Coronary artery (tissue), 2 donors: ENCODE results near the gene ABHD17B.
A peak's percentile ranks its signal among the peaks of the same experiment; 100 is the strongest.

Source experiments
- DNase-seq: peaks from one replicate; pipeline ENCODE4 v3.0.0-alpha.2; 2017; ENCODE audit warnings: low spot score
- H3K27ac ChIP-seq, 2 donors: fragments of 200-600 bp; sonication (generic); one replicate each; pipeline ENCODE4 v1.5.1; 2016 to 2019
- H3K4me3 ChIP-seq: fragments of 200-600 bp; sonication (generic); 2 replicates; pipeline ENCODE4 v1.5.1; 2016; ENCODE audit warnings: mild to moderate bottlenecking, moderate library complexity
- CTCF ChIP-seq: fragments of 200-600 bp; sonication (generic); IDR thresholded peaks from one replicate; pipeline ENCODE4 v1.5.1; 2019; ENCODE audit warnings: antibody characterized with exemption

The ABHD17B gene

GRCh38 chr9:71822935-71823334 lies 88.1 kb downstream of the ABHD17B start:
- DNase-seq, result no peak
- no peak for TF ChIP-seq CTCF
- Histone ChIP-seq H3K27ac (no peak overlapping the region), H3K4me3 (no peak overlapping the region)

DNA sequence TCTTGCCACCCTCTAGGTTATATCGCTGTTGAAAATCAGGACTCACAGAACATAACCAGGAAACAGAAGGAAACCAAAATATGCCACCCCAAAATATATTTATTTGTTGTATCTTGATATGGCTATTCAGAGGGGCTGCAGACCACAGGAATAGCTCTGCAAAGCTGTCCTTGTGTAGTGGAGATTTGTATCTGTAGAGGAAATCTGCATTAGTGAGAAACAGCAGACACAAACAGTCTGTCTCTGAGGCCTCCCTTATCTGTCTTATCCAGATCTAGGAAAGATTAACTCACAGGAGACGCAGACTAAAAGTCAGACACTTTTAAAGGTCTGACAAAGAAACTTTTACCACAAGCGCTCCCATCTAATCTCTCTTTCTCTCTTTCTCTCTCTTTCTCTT lies 88.5 kb downstream of the ABHD17B start:
- Histone ChIP-seq H3K27ac (no peak overlapping the region), H3K4me3 (no peak overlapping the region)
- DNase-seq, result no peak
- no peak for TF ChIP-seq CTCF

GRCh38 chr9:71821405-71821804 lies 89.6 kb downstream of the ABHD17B start:
- no peak for DNase-seq
- Histone ChIP-seq H3K27ac (no peak overlapping the region), H3K4me3 (no peak overlapping the region)
- no peak for TF ChIP-seq CTCF

- no peak overlapping the region for H3K4me3 ChIP-seq
- TF ChIP-seq CTCF, result no peak
- H3K27ac ChIP-seq, result no peak overlapping the region
- DNase-seq, result no peak
Measured at GRCh38 chr9:71820403-71820921, 90.5 kb downstream of the ABHD17B start.

GRCh38 chr9:71819115-71819739 lies 91.8 kb downstream of the ABHD17B start:
- no peak for DNase-seq
- no peak overlapping the region for H3K4me3 ChIP-seq
- no peak overlapping the region for H3K27ac ChIP-seq
- TF ChIP-seq CTCF, result peak; percentile 75

DNA sequence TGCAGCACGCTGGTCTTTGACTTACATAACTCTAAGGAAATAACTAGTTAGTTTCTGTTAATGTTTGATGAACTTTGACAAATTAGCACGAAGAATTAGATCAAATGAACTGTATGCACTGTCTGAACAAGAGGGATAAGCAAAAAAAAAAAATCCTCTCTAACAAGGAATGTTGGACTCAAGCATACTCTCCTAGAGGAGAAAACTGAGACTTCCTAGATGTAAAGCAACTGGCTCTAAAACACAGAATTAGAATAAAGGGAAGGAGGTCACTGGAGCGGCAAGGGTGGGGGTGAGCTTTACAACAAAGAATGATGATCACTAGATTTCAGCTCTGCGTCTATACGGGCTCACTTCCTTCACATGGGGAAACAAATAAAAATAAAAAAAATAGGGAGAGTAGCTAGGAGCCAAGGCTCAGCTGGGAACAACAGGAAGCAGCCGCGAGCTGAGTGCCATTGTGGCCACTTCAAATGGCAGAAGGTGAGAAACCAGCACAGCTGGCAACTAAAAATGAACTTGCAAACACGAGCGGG lies 94.0 kb downstream of the ABHD17B start:
- Histone ChIP-seq H3K4me3 (no peak overlapping the region), H3K27ac (peak overlapping the region in 1 of 2 donors; percentile 14)
- TF ChIP-seq CTCF, result no peak
- DNase-seq, result no peak
